ENCODE measurements around the gene SIGMAR1. TPM values are rescaled to one million over a fixed set of nuclear protein-coding genes. Genes with fewer than 3 reads are reported as not detected.

SIGMAR1 gene
- 10 to 100 TPM; 48.6 to 89.7 (median 76.6) TPM for total RNA-seq

GRCh38 chr9:34637356-34638137 lies at the start of gene SIGMAR1:
TSS of gene SIGMAR1 (minus strand) at chr9:34637787. CDS start at chr9:34637697, 90 bp downstream.
- intact Hi-C loops (cut with DNase I), result loop anchor here (10.0 kb wide), 1 partner anchor 67 kb away; no protein-coding TSS in a partner anchor
- no peak for TF ChIP-seq CTCF (IDR thresholded peaks at IDR 0.05)
- peak; percentile 34 to 88 for TF ChIP-seq POLR2A (IDR thresholded peaks at IDR 0.05)

DNA sequence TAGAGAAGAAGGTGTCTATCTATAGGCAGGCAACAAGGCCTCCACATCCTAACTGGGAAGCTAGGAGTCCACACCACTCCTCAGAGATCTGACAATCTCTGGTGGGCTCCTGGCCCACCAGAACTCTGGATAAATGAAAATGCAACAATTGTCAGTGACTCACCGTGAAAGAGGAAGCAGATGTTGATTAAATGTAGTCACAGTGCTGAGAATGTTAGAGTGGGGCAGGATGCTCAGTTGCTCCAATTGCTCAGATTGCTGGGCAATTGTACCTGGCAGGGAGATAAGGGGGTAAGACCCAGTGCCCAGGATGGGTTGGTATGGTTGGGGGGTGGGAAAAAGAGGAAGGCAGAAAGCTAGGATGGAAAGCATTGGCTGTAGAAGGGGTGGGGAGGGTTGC lies 49.1 kb upstream of the SIGMAR1 start:
- DNase-seq, result no peak
- Histone ChIP-seq H3K9me3 (no peaks in the 10 kb centered on the region), H3K4me3 (replicated peaks in 1 of 3) (no peak overlapping the region), H3K27me3 (no peaks in the 10 kb centered on the region), H3K36me3 (no peaks in the 10 kb centered on the region), H3K4me1 (no peaks in the 10 kb centered on the region), H3K27ac (no peak overlapping the region)
- intact Hi-C loops (cut with DNase I), result no loop called here
- 68 to 81% methylated on average over 1 of the region's 1 CpG for whole genome bisulfite sequencing, 2 donors
- TF ChIP-seq POLR2A (IDR thresholded peaks at IDR 0.05) (no peak), CTCF (IDR thresholded peaks at IDR 0.05) (no peak)

More at GRCh38 chr9:34637356-34638137, at the start of gene SIGMAR1:
- Histone ChIP-seq H3K27me3 (no peaks in the 10 kb centered on the region), H3K27ac (peak within 1 kb of the TSS; percentile 72 to 87 (median 76)), H3K9me3 (no peaks in the 10 kb centered on the region), H3K4me1 (peaks cover 16 to 18% of the 10 kb centered on the region in 2 donors), H3K36me3 (no peaks in the 10 kb centered on the region), H3K4me3 (replicated peaks in 1 of 3) (peak within 1 kb of the TSS; percentile 18 to 59 (median 23))
- peak; percentile 93 to 94 for DNase-seq
- 1% methylated on average over 21 to 32 of the region's 74 CpGs for WGBS, 2 donors

DNA sequence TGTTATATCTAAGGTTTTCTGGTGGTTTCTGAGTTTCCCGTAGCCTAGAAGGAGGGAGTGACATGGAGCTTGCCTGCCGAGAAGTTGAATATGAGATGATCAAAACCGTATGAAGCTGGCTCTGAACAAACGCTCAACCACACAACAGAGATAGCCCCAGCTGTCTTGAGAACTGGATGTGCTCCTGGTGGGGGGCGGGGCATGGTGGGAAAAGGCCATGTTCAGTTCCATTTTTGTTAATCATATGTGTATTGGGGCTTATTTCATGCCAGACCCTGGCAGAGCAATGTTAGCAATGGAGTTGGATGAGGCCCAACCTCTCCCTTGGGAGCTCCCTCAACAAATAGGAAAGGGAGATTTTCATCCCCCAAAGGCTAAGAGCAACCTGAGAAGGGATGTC lies 48.6 kb upstream of the SIGMAR1 start:
- H3K4me1 ChIP-seq, result no peaks in the 10 kb centered on the region
- H3K27ac ChIP-seq, result no peak overlapping the region
- no peaks in the 10 kb centered on the region for H3K36me3 ChIP-seq
- no peaks in the 10 kb centered on the region for H3K27me3 ChIP-seq
- no peak overlapping the region for H3K4me3 ChIP-seq (replicated peaks in 1 of 3)
- no peaks in the 10 kb centered on the region for H3K9me3 ChIP-seq
- intact Hi-C loops (cut with DNase I), result no loop called here
- 75 to 84% methylated on average over 5 of the region's 5 CpGs for WGBS, 2 donors
- peak; percentile 12 to 14 for DNase-seq
- TF ChIP-seq POLR2A (IDR thresholded peaks at IDR 0.05) (no peak), CTCF (IDR thresholded peaks at IDR 0.05) (no peak)

DNA sequence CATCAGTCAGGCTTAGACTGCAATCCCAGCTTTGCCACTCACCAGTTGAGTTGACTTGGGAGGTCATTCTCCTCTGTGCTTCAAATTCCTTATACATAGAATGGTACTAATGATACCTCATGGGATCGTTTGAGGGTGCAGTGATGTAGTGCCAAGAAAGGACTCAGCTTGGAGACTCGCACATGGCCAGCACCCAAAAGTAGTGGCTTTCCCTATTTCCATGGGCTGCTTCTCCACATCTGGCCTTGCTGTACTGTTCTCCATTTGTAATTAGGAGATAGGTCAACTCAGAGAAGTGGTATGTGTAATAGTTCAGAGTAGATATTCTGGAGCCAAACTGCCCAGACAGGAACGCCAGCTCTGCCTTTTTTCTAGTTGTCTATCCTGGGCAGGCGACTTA lies 48.0 kb upstream of the SIGMAR1 start:
- no peak overlapping the region for H3K27ac ChIP-seq
- intact Hi-C loops (cut with DNase I), result no loop called here
- H3K4me3 ChIP-seq (replicated peaks in 1 of 3), result no peak overlapping the region
- 88% methylated on average over 4 of the region's 4 CpGs for WGBS, 2 donors
- H3K9me3 ChIP-seq, result no peaks in the 10 kb centered on the region
- no peaks in the 10 kb centered on the region for H3K36me3 ChIP-seq
- no peaks in the 10 kb centered on the region for H3K4me1 ChIP-seq
- no peak for DNase-seq
- H3K27me3 ChIP-seq, result no peaks in the 10 kb centered on the region
- no peak for TF ChIP-seq CTCF (IDR thresholded peaks at IDR 0.05)
- no peak for TF ChIP-seq POLR2A (IDR thresholded peaks at IDR 0.05)

DNA sequence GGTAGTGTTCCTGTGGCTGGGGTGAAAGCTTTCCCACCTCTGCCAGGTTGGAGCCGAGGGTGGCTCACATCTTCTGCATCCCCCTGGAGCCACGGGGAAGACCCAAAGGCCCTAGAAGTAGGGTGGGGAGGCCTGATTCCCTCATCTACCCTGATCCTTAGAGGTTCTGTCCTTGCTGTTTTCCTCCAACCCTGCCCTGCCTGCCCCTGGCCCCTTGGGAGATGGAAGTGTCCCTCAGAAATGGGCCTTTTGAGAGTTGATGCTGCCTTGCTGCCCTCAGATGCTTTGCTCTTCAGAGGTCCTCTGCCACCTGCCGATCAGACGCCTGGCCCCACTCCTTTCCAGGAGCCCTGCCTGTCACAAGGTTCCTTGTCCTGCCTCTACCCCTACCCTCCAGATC lies 47.2 kb upstream of the SIGMAR1 start:
- TF ChIP-seq CTCF (IDR thresholded peaks at IDR 0.05), result no peak
- no peak for TF ChIP-seq POLR2A (IDR thresholded peaks at IDR 0.05)
- Histone ChIP-seq H3K27me3 (no peaks in the 10 kb centered on the region), H3K36me3 (no peaks in the 10 kb centered on the region), H3K4me3 (replicated peaks in 1 of 3) (no peak overlapping the region), H3K9me3 (no peaks in the 10 kb centered on the region), H3K27ac (no peak overlapping the region), H3K4me1 (no peaks in the 10 kb centered on the region)
- DNase-seq, result no peak
- intact Hi-C loops (cut with DNase I), result no loop called here
- WGBS, 2 donors, result 94 to 99% methylated on average over 4 of the region's 4 CpGs
